ENCODE data around the gene TRIM2.

The TRIM2 gene

GRCh38 chr4:153224474-153224873, 20.2 kb downstream of the TRIM2 start:
- no peak for DNase-seq

DNA sequence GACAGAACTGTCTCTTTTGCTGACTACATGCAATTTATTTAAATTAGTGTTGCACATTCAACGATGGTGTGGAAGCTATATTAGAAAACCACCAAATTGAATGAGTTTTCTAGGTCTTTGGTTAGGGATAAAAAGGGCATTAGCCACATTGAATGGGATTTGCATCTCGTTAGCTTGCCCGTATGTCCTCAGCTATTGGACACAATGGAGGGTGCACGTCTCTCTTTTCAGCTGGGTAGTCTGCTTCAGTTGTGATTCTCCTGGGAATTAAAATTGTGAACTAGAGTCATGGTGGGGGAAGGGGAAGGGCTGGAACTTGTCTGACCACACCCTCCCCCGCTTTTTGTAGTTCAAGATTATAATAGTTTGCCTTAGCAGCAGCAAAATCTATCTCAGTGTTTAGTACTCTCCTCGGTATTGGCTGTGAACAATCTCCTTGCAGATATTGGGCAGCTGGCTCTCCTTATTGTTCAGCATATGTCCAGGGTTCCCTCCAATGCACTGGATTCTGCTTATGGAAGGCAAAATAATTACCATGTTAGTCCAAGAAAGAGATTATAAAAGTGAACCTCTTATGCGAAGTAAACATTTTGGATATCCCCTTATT, 23.3 kb downstream of the TRIM2 start:
- DNase-seq = no peak

- no peak for DNase-seq
Observed at GRCh38 chr4:153228512-153229140, 24.4 kb downstream of the TRIM2 start.

DNA sequence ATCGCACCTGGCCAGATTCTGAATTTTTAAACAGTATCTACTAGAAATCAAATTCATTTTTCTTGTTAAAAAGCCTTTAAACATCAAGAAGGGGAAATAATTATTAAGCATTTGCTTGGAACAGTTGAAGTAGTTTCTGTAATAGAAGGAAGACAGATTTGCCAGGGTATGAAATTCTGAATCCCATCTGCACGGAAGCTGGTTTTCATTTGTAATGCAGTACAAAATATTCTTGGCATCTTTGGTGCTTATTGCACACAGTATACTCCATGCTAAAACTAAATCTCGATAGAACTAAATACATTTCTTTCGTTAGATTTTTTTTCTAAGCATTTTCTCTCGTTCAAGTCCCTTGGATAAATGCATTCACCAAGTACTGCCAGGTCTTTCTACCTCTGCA, 25.3 kb downstream of the TRIM2 start:
- DNase-seq = no peak

GRCh38 chr4:153232768-153233167, 28.5 kb downstream of the TRIM2 start:
- DNase-seq = no peak

GRCh38 chr4:153233761-153234371, 29.6 kb downstream of the TRIM2 start:
- DNase-seq = no peak

- no peak for DNase-seq
Observed at GRCh38 chr4:153234885-153235284, 30.6 kb downstream of the TRIM2 start.

DNA sequence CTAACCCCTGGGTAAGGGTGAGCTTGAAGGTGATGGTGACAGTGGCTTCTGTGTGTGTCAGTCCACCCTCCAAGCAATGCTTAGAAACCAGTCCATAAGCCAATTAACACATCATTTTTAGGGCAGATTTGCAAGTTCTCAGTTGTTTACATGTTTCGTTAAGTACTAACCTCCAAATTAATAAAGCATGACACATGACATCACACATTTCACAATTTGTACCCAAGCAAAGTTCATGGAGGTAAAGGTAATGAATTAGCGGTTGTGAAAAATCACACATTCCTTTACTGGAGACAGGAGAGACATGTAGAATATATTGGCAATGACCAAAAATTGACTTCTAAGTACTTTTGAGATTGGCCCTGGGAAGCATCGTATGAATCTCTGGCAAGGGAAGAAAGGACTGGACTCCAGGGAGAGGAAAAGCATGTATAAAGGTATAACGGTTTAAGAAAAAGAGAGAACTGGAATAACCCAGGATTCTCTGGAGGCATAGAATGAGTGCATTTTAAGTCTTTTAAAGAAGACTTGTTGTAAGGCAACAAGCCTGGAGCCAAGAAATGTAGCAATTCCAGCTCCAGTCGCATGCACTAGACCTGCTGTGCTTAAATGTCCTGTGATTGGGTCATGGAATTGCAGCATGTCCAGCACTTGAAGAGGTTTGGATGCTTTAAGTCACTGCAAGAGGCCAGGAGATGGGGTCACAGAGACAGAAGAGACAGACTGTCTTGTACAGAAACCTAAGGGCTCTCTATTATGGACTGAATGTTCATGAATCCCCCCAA, 34.1 kb downstream of the TRIM2 start:
- no peak for DNase-seq

- no peak for DNase-seq
Observed at GRCh38 chr4:153239409-153239808, 35.2 kb downstream of the TRIM2 start.

GRCh38 chr4:153241295-153241694, 37.1 kb downstream of the TRIM2 start:
- no peak for DNase-seq

GRCh38 chr4:153241970-153242838, 38.0 kb downstream of the TRIM2 start:
- DNase-seq = no peak

GRCh38 chr4:153242839-153243324, 38.6 kb downstream of the TRIM2 start:
- no peak for DNase-seq

GRCh38 chr4:153243468-153243867, 39.2 kb downstream of the TRIM2 start:
- no peak for DNase-seq

GRCh38 chr4:153244969-153245368, 40.7 kb downstream of the TRIM2 start:
- DNase-seq = no peak

DNA sequence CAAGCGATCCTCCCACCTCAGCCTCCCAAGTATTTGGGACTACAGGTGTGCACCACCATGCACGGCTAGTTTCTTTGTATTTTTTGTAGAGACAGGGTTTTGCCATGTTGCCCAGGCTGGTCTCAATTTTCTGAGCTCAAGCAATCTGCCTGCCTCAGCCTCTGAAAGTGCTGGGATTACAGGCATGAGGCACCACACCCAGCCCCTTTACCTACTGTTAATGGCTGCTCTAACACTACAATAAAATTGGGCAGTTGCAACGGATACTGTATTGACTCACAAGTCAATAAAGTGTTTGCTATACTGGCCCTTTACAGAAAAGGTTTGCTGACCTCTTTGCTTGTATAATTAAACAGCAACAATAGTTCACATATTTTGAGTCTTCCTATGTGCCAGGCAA, 41.5 kb downstream of the TRIM2 start:
- DNase-seq = no peak

- DNase-seq = no peak
Observed at GRCh38 chr4:153246446-153247115, 42.3 kb downstream of the TRIM2 start.

DNA sequence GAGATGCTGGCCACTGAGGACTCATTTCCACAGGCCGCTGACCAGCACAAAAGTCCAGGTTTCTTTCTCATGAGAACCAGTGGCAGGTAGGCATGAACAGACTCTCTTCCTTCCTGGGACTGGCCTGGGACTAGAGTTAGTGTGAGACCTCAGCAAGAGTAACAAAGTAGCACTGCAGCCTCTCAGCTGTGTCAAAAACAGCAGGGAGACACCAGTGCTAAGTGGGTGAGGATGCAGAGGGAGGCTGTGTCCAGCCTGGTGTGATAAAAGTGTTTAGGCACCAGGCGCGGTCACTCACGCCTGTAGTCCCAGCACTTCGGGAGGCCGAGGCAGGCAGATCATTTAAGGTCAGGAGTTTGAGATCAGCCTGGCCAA, 42.9 kb downstream of the TRIM2 start:
- no peak for DNase-seq

- DNase-seq = peak; percentile 42
Observed at GRCh38 chr4:153248641-153249198, 44.5 kb downstream of the TRIM2 start.

- peak; percentile 60 for DNase-seq
Observed at GRCh38 chr4:153249199-153250041, 45.2 kb downstream of the TRIM2 start.

GRCh38 chr4:153252122-153252521, 47.9 kb downstream of the TRIM2 start:
- DNase-seq = no peak

GRCh38 chr4:153255233-153255632, 51.0 kb downstream of the TRIM2 start:
- no peak for DNase-seq

Measured in NCI-H748 treated with DMSO at 0.1 percent for 48 hours (cell line).